NCI-H1105 treated with DMSO at 0.1 percent for 48 hours (cell line): Measurements from ENCODE around the gene KRTAP10-9.
"Not testable (repeated sequence)": the region's sequence is repeated elsewhere in the genome, so short reads cannot be mapped to it uniquely, and the experiment has no call there.

Source experiments
- DNase-seq: peaks from one replicate; lab custom pipeline; 2025; lab: John Stamatoyannopoulos, UW

KRTAP10-9 gene

GRCh38 chr21:44639331-44639655, 12.4 kb downstream of the KRTAP10-9 start:
- DNase-seq = no peak

GRCh38 chr21:44640761-44641160, 13.9 kb downstream of the KRTAP10-9 start:
- no peak for DNase-seq

- DNase-seq = no peak
Observed at GRCh38 chr21:44643741-44644310, 16.9 kb downstream of the KRTAP10-9 start.

- no peak for DNase-seq
Observed at GRCh38 chr21:44644878-44645277, 18.0 kb downstream of the KRTAP10-9 start.

GRCh38 chr21:44646366-44647221, 19.7 kb downstream of the KRTAP10-9 start, which contains the start of gene KRTAP10-11:
Gene KRTAP10-11, plus strand, starts transcription at chr21:44646414. Its CDS starts 45 bp downstream, at chr21:44646459.
- DNase-seq = not testable (repeated sequence)

GRCh38 chr21:44647222-44647552, 20.3 kb downstream of the KRTAP10-9 start:
- no peak for DNase-seq

- no peak for DNase-seq
Observed at GRCh38 chr21:44648557-44649311, 21.8 kb downstream of the KRTAP10-9 start.

GRCh38 chr21:44649521-44650100, 22.7 kb downstream of the KRTAP10-9 start:
- DNase-seq = no peak

GRCh38 chr21:44650265-44650972, 23.5 kb downstream of the KRTAP10-9 start:
- no peak for DNase-seq

GRCh38 chr21:44650973-44651675, 24.2 kb downstream of the KRTAP10-9 start:
- no peak for DNase-seq

GRCh38 chr21:44653123-44653522, 26.2 kb downstream of the KRTAP10-9 start:
- DNase-seq = no peak

GRCh38 chr21:44653656-44654575, 27.0 kb downstream of the KRTAP10-9 start:
- DNase-seq = no peak

GRCh38 chr21:44654576-44655175, 27.8 kb downstream of the KRTAP10-9 start, which contains the start of gene KRTAP12-4:
Gene KRTAP12-4, minus strand, starts transcription at chr21:44654659. Its CDS starts 45 bp downstream, at chr21:44654614.
- no peak for DNase-seq

- DNase-seq = no peak
Observed at GRCh38 chr21:44656868-44657267, 30.0 kb downstream of the KRTAP10-9 start.

- no peak for DNase-seq
Observed at GRCh38 chr21:44657635-44658540, 31.0 kb downstream of the KRTAP10-9 start, which contains the start of gene KRTAP12-3. Gene KRTAP12-3, plus strand, starts transcription at chr21:44657932. Its CDS starts 48 bp downstream, at chr21:44657980.

- DNase-seq = no peak
Observed at GRCh38 chr21:44658541-44658910, 31.6 kb downstream of the KRTAP10-9 start.

- no peak for DNase-seq
Observed at GRCh38 chr21:44658913-44659595, 32.2 kb downstream of the KRTAP10-9 start.

GRCh38 chr21:44661567-44661966, 34.7 kb downstream of the KRTAP10-9 start:
- not testable (repeated sequence) for DNase-seq
